HG03097 (cell line): ENCODE data around the gene LTBP1.
"Not testable (repeated sequence)": the region's sequence is repeated elsewhere in the genome, so short reads cannot be mapped to it uniquely, and the experiment has no call there.

Experiments used
- ATAC-seq: cut with Tn5 transposase; IDR thresholded peaks from one replicate; pipeline ENCODE4 v1.9.1; 2021; ENCODE audit not compliant: unreplicated experiment, low FRiP score

The LTBP1 gene

DNA sequence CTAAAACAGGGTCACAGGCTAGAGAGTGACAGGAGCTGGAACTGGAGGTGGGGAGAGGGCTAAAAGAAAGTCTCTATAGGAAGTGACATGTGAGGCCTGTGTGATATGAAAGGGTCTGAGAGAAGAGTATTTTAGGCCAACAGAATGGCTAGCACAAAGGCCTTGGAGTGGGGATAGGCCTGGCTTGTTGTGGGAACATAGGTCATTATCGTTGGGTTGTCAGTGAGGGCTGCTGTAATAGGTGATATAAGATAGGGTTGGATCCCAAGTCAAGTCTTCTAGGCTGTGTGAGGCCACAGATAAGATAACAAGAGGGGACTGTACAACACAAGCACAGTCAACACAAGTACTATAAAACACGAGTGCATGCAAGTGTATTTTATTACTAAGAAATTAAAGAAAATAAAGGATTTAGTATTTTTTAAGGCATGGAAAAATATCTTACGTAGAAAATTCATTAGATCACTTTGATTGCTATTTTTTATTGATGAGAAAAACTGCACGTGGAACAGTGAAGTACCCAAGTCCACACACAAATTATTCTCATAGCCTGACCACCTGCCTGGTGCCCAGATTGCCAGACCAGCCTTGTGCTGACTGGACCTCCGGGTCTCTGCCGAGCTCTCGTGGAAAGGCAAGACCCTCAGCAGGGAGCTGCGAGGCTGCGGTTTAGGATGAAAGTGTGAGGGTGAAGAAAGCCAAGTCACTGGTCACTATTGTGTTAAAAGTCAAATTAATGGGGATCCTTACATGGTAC, 14.1 kb downstream of the LTBP1 start:
- ATAC-seq, result no peak

DNA sequence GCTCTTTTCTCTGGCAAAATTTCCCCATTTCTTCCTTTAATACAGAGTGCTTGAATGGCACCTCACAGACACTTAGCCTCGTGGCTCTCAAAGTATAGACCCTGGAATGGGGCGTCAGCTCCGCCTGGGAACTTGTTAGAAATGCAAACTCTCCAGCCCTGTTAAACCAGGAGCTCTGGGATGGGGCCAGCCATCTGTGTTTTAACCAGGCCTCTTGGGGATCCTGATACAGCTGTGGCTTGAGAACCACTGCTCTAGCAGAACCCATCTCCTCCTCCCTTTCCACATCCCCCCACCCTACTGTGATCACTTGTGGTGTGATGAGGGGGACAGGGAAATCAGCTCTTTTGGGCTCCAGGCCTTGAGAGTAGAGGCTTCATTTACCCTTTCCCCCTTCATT, 15.9 kb downstream of the LTBP1 start:
- no peak for ATAC-seq

DNA sequence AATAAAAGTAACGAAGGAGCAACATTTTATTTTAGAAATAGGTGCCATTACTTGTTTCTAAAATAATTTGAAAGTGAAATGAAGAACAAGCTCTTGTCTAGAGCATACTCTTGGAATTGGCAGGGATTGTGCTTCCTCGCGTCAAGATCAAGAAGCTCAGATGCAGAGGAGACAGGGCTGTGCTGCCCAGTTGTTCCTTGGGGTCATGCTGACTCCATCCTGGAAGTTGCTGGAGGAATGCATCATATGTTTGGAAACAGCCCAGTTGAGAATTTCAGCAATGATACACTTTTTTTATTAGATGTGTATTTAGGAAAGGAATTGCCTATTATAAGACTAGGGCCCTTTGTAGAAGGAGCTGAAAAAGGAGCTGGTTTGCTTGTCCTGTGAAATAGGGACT, 17.2 kb downstream of the LTBP1 start:
- no peak for ATAC-seq

DNA sequence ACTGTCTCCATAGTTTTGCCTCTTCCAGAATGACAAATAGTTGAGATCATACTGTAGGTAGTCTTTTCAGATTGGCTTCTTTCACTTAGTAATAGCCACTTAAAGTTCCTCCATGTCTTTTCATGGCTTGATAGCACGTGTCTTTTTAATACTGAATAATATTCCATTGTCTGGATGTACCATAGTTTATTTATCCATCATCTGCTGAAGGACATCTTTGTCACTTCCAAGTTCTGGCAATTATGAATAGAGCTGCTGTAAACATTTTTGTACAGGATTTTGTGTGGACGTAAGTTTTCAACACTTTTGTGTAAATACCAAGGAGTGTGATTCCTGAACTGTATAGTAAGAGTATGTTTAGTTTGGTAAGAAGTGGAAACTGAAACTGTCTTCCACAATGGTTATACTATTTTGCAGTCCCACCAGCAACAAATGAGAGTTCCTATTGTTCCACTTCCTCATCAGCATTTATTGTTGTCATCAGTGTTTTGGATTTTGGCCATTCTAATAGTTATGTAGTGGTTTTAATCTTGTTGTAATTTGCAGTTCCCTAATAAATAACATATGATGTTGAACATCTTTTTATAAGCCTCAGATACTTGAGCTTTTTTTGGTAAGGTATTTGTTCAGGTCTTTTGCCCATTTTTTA, 18.9 kb downstream of the LTBP1 start:
- ATAC-seq, result no peak

DNA sequence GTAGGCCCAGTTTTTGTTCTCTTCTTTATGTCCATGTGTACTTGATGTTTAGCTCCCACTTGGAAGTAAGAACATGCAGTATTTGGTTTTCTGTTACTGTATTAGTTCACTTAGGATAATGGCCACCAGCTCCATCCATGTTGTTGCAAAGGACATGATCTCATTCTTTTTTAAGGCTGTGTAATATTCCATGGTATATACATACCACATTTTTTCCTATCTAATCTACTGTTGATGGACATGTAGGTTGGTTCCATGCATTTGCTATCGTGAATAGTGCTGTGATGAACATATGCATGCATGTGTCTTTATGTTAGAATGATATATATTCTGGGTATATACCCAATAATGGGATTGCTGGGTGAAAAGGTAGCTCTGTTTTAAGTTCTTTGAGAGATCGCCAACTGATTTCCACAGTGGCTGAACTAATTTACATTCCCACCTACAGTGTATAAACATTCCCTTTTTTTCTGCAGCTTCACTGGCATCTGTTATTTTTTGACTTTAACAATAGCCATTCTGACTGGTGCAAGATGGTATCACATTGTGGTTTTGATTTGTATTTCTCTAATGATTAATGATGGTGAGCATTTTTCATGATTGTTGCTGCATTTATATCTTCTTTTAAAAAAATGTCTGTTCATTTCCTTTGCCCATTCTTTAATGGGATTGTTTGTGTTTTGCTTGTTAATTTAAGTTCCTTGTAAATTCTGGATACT, 22.9 kb downstream of the LTBP1 start:
- ATAC-seq, result no peak

DNA sequence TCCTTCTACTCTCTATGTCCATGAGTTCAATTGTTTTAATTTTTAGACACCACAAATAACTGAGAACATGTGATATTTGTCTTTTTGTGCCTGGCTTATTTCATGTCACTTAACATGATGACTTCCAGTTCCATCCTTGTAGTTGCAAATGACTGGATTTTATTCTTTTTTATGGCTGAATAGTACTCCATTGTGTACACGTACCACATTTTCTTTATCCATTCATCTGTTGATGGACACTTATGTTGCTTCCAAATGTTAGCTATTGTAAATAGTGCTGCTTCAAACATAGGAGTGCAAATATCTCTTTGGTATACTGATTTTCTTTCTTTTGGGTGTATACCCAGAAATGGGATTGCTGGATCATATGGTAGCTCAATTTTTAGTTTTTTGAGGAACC, 27.0 kb downstream of the LTBP1 start:
- ATAC-seq, result not testable (repeated sequence)

DNA sequence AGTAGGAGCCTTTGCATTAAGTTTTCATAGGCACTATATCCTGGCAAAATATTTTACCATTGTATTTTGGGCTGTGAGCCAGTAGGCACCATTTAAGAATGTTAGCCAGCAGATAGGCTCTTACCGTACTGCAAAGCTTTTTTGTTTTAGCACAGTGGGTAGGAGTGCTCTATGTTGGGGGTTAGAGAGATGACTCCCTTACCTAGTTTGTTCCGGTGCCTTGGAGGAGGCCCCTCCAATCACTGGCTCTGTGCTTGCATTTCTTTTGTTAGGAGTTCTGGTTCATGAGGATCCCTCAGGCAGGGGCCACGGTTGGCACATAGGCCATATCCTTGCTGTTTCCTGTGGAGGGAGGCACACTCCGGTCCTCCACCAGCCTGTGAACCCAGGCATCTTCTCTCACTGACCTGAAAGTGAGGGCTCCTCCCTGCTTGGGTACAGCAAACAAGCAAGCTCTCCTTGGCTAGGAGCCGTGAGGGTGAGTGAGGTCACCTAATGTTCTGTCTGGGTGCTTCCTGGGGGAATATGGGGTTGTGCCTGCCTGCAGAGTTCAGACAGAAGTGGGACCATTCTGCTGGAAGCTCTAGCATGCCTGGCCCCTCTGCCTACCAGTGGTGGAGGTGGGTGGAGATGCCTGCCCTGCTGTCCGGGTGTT, 29.8 kb downstream of the LTBP1 start:
- ATAC-seq, result no peak

DNA sequence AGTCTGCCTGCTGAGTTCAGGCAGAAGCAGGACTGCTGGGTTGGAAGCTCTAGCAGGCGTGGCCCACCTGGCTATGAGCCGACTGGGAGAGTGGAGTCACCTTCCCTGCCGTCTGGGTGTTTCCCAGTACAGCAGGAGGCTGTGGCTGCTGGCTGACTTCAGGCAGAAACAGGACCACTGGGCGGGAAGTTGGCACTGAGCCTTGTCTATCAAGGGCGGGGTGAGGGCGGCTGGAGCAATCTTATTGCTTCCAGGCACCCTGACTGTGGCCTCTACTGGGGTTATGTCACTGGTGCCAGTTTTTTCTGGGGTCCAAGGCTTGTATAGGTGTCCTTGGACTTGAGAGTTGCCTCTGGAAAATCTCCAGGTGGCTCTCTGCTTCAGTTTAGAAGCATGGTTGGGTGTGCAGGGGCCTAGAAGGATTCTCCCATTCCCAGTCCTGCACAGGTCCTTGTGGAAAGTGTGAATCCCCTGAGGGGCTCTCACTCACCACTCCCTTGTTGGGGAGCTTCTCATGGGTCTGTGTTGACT, 30.5 kb downstream of the LTBP1 start:
- ATAC-seq, result no peak

DNA sequence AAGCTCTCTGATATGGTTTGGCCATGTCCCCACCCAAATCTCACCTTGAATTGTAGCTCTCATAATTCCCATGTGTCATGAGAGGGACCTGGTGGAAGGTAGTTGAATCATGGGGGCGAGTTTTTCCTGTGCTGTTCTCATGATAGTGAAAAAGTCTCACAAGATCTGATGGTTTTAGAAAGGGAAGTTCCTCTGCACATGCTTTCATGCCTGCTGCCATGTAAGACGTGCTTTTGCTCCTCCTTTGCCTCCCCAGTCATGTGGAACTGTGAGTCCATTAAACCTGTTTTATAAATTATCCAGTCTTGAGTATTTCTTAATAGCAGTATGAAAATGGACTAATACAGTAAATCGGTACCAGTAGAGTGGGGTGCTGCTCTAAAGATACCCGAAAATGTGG, 34.9 kb downstream of the LTBP1 start:
- ATAC-seq, result no peak

DNA sequence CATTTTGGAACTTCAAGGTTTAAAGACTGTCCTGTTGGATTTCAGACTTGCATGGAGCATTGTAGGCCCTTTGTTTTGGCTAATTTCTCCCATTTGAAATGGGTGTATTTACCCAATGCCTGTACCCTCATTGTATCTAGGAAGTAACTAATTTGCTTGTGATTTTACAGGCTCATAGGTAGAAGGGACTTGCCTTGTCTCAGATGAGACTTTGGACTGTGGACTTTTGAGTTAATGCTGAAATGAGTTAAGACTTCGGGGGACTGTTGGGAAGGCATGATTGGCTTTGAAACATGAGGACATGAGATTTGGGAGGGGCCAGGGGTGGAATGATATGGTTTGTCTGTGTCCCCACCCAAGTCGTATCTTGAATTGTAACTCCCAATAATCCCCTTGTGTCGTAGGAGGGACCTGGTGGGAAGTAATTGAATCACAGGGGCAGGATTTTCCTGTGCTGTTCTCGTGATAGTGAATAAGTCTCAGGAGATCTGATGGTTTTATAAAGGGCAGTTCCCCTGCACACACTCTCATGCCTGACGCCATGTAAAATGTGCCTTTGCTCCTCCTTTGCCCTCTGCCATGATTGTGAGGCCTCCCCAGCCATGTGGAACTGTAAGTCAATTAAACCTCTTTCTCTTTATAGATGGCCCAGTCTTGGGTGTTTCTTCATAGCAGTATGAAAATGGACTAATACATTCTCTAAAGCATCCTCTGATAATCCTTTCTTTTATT, 36.6 kb downstream of the LTBP1 start:
- not testable (repeated sequence) for ATAC-seq

DNA sequence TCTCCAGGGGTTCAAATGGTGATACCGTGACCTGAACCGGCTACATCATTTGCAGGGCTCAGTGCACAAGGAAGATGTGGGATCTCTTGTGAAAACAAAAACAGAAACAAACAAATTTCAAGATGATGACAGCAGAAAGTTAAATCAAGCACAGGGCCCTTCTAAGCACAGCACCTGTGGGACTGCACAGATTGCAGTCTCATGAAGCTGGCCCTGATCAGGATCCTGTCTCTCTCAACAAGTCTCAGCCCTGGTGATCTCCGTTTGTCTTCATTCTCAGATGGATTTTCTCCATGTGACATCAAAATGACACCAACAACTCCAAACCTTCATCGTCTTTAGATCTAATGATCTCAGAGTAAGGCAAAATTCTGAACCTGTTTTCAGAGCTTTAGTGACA, 39.7 kb downstream of the LTBP1 start:
- no peak for ATAC-seq

DNA sequence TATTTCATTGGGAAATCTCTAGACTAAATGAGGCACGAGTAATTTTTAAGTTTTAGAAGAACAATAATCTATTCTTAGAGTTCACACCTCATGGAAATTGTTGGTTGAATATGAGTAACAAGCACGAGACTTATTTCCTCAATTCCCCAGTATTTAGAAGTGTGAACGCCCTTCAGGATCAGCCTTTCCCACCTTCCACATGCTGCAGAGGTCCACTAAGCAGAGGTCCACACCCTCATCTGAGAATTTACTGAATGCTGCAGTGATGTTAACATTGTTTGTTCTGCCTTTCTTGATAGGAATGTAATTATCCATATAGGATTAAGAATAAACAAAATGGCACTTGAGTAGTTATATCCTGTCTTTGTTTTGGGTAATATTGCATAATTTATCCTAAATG, 41.8 kb downstream of the LTBP1 start:
- ATAC-seq, result no peak

DNA sequence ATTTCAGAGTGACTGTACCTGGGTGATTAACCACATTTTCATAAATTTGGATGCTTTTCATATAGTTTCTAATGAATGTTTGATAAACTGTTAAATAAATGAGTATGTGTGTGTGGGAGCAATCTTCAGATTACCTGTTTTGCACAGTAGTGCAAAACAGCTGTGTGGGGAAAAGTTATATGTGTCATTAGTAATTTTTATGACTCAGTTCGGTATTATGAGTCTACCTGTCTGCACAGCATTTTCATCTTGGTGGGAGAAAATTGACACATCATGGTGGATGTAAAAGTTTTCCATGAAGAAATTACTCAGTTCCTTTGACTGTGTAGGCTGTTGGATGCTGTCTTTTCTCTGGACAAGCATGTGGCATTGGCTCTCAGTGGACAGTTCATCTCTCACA, 43.8 kb downstream of the LTBP1 start:
- no peak for ATAC-seq

DNA sequence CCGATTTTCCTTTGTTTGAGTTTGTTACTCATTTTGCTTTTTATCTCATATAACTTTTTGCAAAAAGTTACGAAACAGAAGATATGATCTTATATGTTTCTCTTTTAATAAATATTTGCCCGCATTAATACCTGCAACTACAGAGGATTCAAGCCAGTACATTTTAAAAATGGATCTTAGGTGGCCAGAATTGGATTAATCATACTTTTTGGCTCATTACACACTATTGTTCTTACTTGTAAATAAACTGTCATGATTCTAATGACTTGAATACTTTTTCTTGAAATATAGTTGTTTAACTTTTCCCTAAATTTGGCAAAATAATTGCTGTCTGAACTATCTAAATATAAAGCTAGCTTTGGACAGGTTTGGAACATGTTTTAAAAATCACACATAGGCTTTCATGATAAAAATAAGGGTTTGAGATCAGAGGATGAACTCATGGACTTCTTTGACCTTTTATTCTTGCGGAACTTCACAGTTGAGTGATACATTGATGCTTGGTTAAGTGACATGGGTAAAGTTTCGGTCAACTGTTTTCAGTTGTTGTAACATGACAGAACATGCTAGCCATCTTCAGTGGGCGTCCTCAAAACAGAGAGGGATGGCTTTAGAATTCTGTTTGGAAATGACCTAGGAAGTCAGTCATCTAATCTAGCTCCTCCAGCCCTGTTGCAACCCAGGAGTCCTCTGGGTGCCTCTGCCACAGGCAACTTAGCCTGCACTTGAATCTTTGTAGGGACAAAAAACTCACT, 44.5 kb downstream of the LTBP1 start:
- ATAC-seq, result no peak

DNA sequence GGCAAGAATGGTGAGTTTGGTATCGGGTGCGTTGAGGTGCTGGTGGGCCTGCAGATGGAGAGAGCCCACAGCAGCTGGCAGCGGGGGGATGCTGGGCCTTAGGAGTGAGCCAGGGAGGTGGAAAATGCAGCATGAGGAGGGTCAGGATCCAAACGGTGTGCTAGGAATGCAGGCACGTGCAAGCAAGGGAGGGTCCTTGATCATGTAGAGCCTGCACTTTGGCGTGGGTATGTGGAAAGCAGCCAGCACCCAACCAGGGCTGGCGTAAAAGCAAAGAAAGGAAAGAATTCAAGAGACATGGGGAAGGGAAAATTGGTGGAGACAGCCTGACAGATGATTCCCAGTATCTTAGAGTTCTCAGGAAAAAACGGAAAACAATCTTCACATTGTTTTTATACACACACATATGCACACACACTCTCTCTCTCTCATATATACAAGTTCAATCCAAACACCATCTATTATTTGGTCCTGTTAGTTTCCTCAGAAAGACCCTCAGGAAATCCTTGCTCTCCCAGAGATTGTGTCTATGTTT, 46.3 kb downstream of the LTBP1 start:
- no peak for ATAC-seq

DNA sequence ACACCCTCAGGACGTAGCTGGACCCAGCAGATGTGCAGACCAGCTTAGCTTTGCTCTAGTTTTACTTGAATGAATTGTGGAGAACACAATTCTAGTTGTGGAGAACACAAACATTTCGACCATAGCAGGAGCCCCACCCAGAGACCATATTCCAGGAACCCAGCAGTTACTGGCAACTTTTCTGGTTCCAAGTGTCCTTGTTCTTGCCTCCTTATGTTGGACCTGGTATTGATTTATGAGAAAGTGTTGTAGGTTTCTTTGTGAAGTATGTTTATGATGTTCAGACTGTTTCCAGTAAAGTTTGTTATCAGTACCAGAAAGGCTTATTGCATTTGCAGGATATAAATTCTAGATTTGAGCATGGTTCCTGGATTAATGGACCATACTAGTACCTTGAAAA, 51.0 kb downstream of the LTBP1 start:
- no peak for ATAC-seq

DNA sequence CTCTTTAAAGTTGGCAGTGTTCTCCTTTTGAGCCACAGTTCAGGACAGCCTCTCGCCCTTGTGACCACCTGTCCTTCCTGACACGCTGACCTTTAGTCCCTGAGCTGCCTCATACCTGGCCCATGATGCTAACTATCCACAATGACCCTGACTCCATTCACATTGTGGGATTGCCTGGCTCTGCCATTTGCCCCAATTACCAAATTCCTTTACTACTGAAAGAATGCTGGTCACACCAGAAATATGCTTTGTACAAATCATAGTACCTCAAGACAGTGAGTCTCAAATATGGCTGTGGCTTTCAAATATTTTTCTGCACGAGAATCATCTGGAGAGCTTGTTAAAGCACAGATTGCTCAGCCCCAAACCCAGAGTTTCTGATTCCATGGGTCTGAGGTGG, 54.2 kb downstream of the LTBP1 start:
- no peak for ATAC-seq

DNA sequence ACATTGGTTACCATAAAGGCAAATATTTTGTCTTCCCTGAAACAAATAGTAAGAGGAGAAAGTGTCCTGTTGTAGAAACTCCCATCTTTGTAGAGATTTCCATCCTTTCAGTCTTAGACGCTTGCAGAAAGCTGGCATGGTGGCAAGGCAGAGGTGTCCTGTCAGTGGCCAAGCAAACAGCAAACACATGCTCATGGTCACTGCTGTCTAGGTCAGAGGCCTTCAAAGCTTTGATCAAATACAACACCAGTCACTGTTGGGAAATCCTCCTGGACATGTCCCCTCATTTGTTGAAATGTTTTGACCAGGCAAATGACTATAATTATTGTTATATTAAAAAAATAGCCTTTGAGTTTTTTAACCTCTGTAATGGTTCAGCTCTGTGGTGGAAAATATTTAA, 55.1 kb downstream of the LTBP1 start:
- ATAC-seq, result no peak

DNA sequence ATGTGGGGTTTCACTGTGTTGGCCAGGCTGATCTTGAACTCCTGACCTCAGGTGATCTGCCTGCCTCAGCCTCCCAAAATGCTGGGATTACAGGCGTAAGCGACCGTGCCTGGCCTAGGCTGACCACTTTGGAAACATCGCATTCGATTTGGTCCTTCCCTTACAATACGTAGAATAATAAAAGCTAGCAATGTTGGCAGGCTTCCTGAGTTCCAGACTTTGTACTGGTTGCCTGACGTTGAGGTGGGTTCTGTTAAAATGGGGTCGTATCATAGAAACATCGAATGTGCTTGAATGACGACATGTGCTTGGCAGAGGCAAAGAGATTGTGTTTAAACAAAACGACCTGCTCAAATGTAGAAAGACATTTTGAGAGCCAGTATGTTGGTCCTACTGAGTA, 56.1 kb downstream of the LTBP1 start:
- no peak for ATAC-seq
